ENCODE data around the gene RGS10. TPM values are rescaled to one million over a fixed set of nuclear protein-coding genes. Genes with fewer than 3 reads are reported as not detected.

The RGS10 gene
- total and polyA plus RNA-seq, 2 of the 8 experiments (the other 6 are each of a cell fraction or from before 2014, with no cell fraction given), result 5.5 to 13.1 TPM

- Histone ChIP-seq H3K4ac (replicated peaks; ENCODE audit: insufficient read length, low read depth, low read length) (no peak overlapping the region), H2BK12ac (ENCODE audit: low read depth, low read length) (no peak overlapping the region)
- no peak for FAIRE-seq
- no peak for TF ChIP-seq RXRA (IDR thresholded peaks at IDR 0.05; ENCODE audit: insufficient read depth, low read depth, low read length)
- TF ChIP-seq SP4 (IDR thresholded peaks at IDR 0.05; ENCODE audit: low read length), result no peak
- TF ChIP-seq EGR1 (IDR thresholded peaks at IDR 0.05; ENCODE audit: borderline replicate concordance, low read depth, low read length), result no peak
- TF ChIP-seq NANOG (IDR thresholded peaks at IDR 0.05; ENCODE audit: insufficient read depth, low read depth, low read length, poor library complexity, severe bottlenecking), result no peak
- no peak for TF ChIP-seq CBX5 (IDR thresholded peaks at IDR 0.05; ENCODE audit: low read depth, low read length)
- no peak for TF ChIP-seq SUZ12 (IDR thresholded peaks at IDR 0.05; ENCODE audit: low read length)
- no peak for TF ChIP-seq JUND (IDR thresholded peaks at IDR 0.05; ENCODE audit: low read length)
- TF ChIP-seq HDAC6 (IDR thresholded peaks at IDR 0.05; ENCODE audit: low read depth, low read length), result no peak
- TF ChIP-seq SRF (IDR thresholded peaks at IDR 0.05; ENCODE audit: low read depth, low read length), result no peak
- TF ChIP-seq TAF1 (IDR thresholded peaks at IDR 0.05; ENCODE audit: low read depth, low read length), result no peak
- no peak for TF ChIP-seq KDM4A (IDR thresholded peaks at IDR 0.05; ENCODE audit: low read depth, low read length, severe bottlenecking)
- TF ChIP-seq RAD21 (IDR thresholded peaks at IDR 0.05 in 1 of 2, conservative IDR thresholded peaks at IDR 0.05 in 1 of 2; ENCODE audit: low read depth in 2 of 2, low read length in 2 of 2), result no peak
Observed at GRCh38 chr10:119505131-119505551, 37.4 kb downstream of the RGS10 start.

More at GRCh38 chr10:119505131-119505551, 37.4 kb downstream of the RGS10 start:
- POLR2A ChIA-PET (ENCODE audit: partially characterized antibody), result no interaction called here
- Histone ChIP-seq H3K36me3 (ENCODE audit: control insufficient read depth in 2 of 4, insufficient read depth in 4 of 4, low read length in 3 of 4) (no peaks in the 10 kb centered on the region), H3K27ac (ENCODE audit: low read depth, low read length) (no peak overlapping the region), H3K18ac (ENCODE audit: extremely low read depth, low read length) (no peak overlapping the region), H3K56ac (replicated peaks; ENCODE audit: insufficient read length, low read depth, low read length) (no peak overlapping the region), H4K8ac (ENCODE audit: extremely low read depth, insufficient read depth, low read length) (no peak overlapping the region), H2BK120ac (replicated peaks; ENCODE audit: low read depth, low read length) (no peak overlapping the region), H3K4me3 (ENCODE audit: extremely low read depth in 1 of 4, insufficient read depth in 2 of 4, low read depth in 3 of 4, low read length in 4 of 4) (no peak overlapping the region), H3K4me2 (ENCODE audit: insufficient read depth in 1 of 2, low read depth in 2 of 2, low read length in 2 of 2) (no peak overlapping the region), H3K23me2 (ENCODE audit: low read depth, low read length) (no peaks in the 10 kb centered on the region), H2BK20ac (ENCODE audit: low read length) (no peak overlapping the region), H3K23ac (ENCODE audit: insufficient read length) (no peak overlapping the region), H2AFZ (ENCODE audit: low read length) (no peak overlapping the region), H4K20me1 (replicated peaks in 1 of 2; ENCODE audit: control insufficient read depth in 1 of 2, insufficient read depth in 2 of 2, low read length in 2 of 2) (peaks cover 0 to 2% of the 10 kb centered on the region in 2 experiments), H2AK5ac (ENCODE audit: low read depth, low read length) (no peak overlapping the region), H3K27me3 (replicated peaks in 1 of 4; ENCODE audit: control insufficient read depth in 3 of 4, extremely low read depth in 1 of 4, insufficient read depth in 3 of 4, low read length in 3 of 4) (no peaks in the 10 kb centered on the region; a peak in 2 of 7 replicates), H4K91ac (replicated peaks; ENCODE audit: insufficient read length, low read length) (no peak overlapping the region), H3K79me1 (ENCODE audit: low read depth, low read length) (no peaks in the 10 kb centered on the region), H3K14ac (ENCODE audit: insufficient read length) (no peak overlapping the region), H2BK15ac (ENCODE audit: low read length) (no peak overlapping the region), H3K4me1 (replicated peaks in 1 of 4; ENCODE audit: control insufficient read depth in 3 of 4, insufficient read depth in 4 of 4, low read length in 3 of 4) (no peaks in the 10 kb centered on the region; a peak in 1 of 7 replicates), H4K5ac (ENCODE audit: insufficient read length, low read depth, low read length) (no peak overlapping the region), H2BK5ac (ENCODE audit: low read depth, low read length) (no peak overlapping the region; the same call in 1 of the 2 replicates), H3K79me2 (ENCODE audit: control insufficient read depth in 1 of 2, insufficient read depth in 2 of 2, low read length in 2 of 2) (no peaks in the 10 kb centered on the region), H3K9ac (replicated peaks in 1 of 4; ENCODE audit: extremely low read depth in 1 of 4, low read depth in 3 of 4, low read length in 3 of 4) (no peak overlapping the region), H3K9me3 (ENCODE audit: insufficient read depth in 2 of 2, low read depth in 1 of 2, low read length in 1 of 2) (no peaks in the 10 kb centered on the region)
- CTCF ChIA-PET (ENCODE audit: partially characterized antibody), result interaction anchor here (0.6 kb wide), 1 partner anchor 200 kb away, joined by 4 read pairs; no protein-coding TSS in a partner anchor
- 89% methylated on average over 10 of the region's 12 CpGs; no CpG with 5 or more reads in 1 of the 2 experiments for WGBS, 2 experiments (ENCODE audit: extremely low coverage in 1 of 2, insufficient coverage in 1 of 2, insufficient read length in 1 of 2, insufficient replicate concordance in 2 of 2, low coverage in 1 of 2, low lambda C conversion rate in 2 of 2, missing lambda C conversion rate in 1 of 2)
- DNase-seq (ENCODE audit: low read depth in 1 of 2, low spot score in 2 of 2), result no peak

Data from H1 (cell line).